Aorta (tissue), 5 donors: ENCODE measurements around the gene TMEM80. TPM values are rescaled to one million over a fixed set of nuclear protein-coding genes. Genes with fewer than 3 reads are reported as not detected.
"Not testable (repeated sequence)": the region's sequence is repeated elsewhere in the genome, so short reads cannot be mapped to it uniquely, and the experiment has no call there.

Source experiments
- ATAC-seq: fragments of 200-7000 bp; cut with Tn5 transposase; one replicate; pipeline ENCODE4 v1.9.1; 2022; ENCODE audit warnings: moderate library complexity; ENCODE audit not compliant: low FRiP score
- DNase-seq, 2 donors: peaks; one replicate each; pipeline ENCODE4 v3.0.0-alpha.2; 2020
- H3K27ac ChIP-seq, 2 donors: one replicate each; pipeline ENCODE4 v1.5.1; 2013; ENCODE audit warnings: low read length in 2 of 2, mild to moderate bottlenecking in 2 of 2, moderate library complexity in 2 of 2, control low read depth in 1 of 2, inconsistent platforms in 1 of 2, low read depth in 1 of 2
- H3K27me3 ChIP-seq, 2 donors: one replicate each; pipeline ENCODE4 v1.6.1; 2013; ENCODE audit warnings: control low read depth in 1 of 2, low read length in 1 of 2, mild to moderate bottlenecking in 1 of 2, moderate library complexity in 1 of 2; ENCODE audit not compliant: insufficient read depth in 2 of 2, control insufficient read depth in 1 of 2
- H3K36me3 ChIP-seq, 2 donors: one replicate each; pipeline ENCODE4 v1.6.1; 2013; ENCODE audit warnings: control low read depth in 1 of 2, low read length in 1 of 2, mild to moderate bottlenecking in 1 of 2; ENCODE audit not compliant: insufficient read depth in 2 of 2, control insufficient read depth in 1 of 2
- H3K4me1 ChIP-seq, 2 donors: one replicate each; pipeline ENCODE4 v1.6.1; 2013; ENCODE audit warnings: low read length in 2 of 2, control low read depth in 1 of 2, mild to moderate bottlenecking in 1 of 2, moderate library complexity in 1 of 2; ENCODE audit not compliant: insufficient read depth in 2 of 2, control insufficient read depth in 1 of 2
- H3K4me3 ChIP-seq, 2 donors: one replicate each; pipeline ENCODE4 v1.5.1; 2013; ENCODE audit warnings: low read length in 2 of 2, control low read depth in 1 of 2, mild to moderate bottlenecking in 1 of 2
- H3K9me3 ChIP-seq: one replicate; pipeline ENCODE4 v1.6.1; 2013; ENCODE audit warnings: mild to moderate bottlenecking, low read length; ENCODE audit not compliant: control insufficient read depth
- WGBS, 2 donors: extraction: QIAGEN DNeasy Blood & Tissue Kit; methylation state at CpG; one replicate each; pipeline ENCODE4 v1.1.7; 2013; 5-methylcytosine and 5-hydroxymethylcytosine counted together
- intact Hi-C, 2 donors: fragments of 100-400 bp; cut with DNase I; formaldehyde crosslinking; loops; one replicate each; pipeline versions ENCODE4 v1.14.2 to v1.15.0; 2022
- polyA plus RNA-seq, 2 donors: library from polyadenylated mRNA; stranded (reverse); fragments of 200-250 nt; gene quantifications; one replicate each; pipeline ENCODE4 v1.2.3, GENCODE V29; 2013
- total RNA-seq, 2 donors: library from RNA; stranded (reverse); fragmentation: NEBNext Ultra II Directional; extraction: Animal tissue kit (Norgen Biotek cat#: 25700); gene quantifications; one replicate each; pipeline ENCODE4 v1.2.1, GENCODE V29; 2021
- donor health status: healthy with polysubstance abuse.
- donor health status: Bipolar disorder and iron deficiency.
- donor health status: DM: no; HTN: no; CAD: no.
- donor health status: DM: no; HTN: no; CAD: no.
- donor health status: DM: yes; HTN: yes; CAD: no.

Gene TMEM80
- total and polyA plus RNA-seq, 4 donors = 8.4 to 31.2 (median 19.3) TPM

DNA sequence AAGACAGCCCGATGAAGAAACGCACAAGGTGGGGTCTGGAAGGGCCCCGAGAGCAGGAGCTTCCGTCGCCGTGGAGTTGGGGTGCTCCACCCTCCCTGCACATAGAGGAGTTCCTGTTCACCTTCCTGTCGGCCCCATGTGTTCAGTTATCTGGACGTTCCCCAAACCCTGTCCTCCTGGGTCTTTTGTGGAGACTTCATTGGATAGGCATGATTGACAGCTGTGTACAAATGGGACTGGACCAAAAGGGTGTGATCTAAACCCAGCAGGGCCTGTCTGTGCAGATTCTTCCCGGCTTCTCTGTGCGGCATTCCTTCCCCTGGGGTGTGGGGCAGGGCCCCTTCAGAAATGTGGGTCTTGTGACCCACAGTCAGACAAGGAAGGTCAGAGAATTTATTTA is 42.3 kb downstream of the TMEM80 start:
- not testable (repeated sequence) for H3K4me3 ChIP-seq, H3K4me1 ChIP-seq

DNA sequence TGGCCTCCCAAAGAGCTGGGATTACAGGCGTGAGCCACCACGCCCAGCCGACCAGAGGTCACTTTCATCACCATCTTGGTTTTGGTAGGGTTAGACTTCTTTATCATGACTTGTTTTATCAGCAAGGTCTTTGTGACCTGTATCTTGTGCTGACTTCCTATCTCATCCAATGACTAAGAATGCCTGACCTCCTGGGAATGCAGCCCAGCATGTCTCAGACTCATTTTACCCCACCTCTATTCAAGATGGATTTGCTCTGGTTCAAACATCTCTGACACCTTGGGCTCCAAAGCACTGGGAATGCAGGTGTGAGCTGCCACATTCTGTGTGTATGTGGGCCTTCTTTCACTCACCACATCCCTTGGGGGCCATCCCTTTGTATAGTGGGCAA is 46.5 kb downstream of the TMEM80 start:
- H3K27me3 ChIP-seq = no peaks in the 10 kb centered on the region
- no peaks in the 10 kb centered on the region for H3K9me3 ChIP-seq
- H3K27ac ChIP-seq = no peak overlapping the region
- no peak overlapping the region for H3K4me3 ChIP-seq
- intact Hi-C loops = no loop called here
- H3K36me3 ChIP-seq = no peaks in the 10 kb centered on the region
- ATAC-seq (no peak), DNase-seq (no peak)
- H3K4me1 ChIP-seq = no peaks in the 10 kb centered on the region
- 93 to 100% methylated on average over 3 of the region's 3 CpGs for WGBS, 2 donors

More for the DNA sequence above, 42.3 kb downstream of the TMEM80 start:
- intact Hi-C loops, ATAC-seq, H3K27me3 ChIP-seq, DNase-seq, H3K9me3 ChIP-seq, H3K36me3 ChIP-seq, H3K27ac ChIP-seq: not testable (repeated sequence)
- WGBS, 2 donors = 64 to 77% methylated on average over 10 of the region's 10 CpGs

DNA sequence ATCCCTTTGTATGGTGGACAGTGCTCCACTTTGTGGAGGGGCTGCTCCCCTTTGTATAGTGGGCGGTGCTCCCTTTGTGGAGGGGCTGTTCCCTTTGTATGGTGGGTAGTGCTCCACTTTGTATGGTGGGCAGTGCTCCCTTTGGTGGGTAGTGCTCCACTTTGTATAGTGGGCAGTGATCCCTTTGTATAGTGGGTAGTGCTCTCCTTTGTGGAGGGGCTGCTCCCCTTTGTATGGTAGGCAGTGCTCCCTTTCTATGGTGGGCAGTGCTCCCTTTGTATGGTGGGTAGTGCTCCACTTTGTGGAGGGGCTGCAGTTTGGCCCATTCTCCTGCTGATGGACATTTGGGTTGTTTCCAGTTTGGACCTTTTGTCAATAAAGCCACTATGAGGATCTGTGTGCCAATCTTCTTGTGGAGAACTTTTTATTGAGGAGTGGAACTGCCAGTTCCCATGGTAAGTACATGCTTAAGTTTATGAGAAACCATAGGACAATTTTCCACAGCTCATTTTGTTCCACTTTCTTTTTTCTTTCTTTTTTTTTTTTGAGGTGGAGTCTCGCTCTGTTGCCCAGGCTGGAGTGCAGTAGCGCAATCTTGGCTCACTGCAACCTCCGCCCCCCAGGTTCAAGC is 47.1 kb downstream of the TMEM80 start:
- H3K27ac ChIP-seq = no peak overlapping the region
- no peak for ATAC-seq
- no peaks in the 10 kb centered on the region for H3K4me1 ChIP-seq
- H3K36me3 ChIP-seq = no peaks in the 10 kb centered on the region
- no peaks in the 10 kb centered on the region for H3K9me3 ChIP-seq
- 90 to 99% methylated on average over 4 of the region's 4 CpGs for WGBS, 2 donors
- intact Hi-C loops = no loop called here
- H3K27me3 ChIP-seq = no peaks in the 10 kb centered on the region
- no peak for DNase-seq
- no peak overlapping the region for H3K4me3 ChIP-seq

DNA sequence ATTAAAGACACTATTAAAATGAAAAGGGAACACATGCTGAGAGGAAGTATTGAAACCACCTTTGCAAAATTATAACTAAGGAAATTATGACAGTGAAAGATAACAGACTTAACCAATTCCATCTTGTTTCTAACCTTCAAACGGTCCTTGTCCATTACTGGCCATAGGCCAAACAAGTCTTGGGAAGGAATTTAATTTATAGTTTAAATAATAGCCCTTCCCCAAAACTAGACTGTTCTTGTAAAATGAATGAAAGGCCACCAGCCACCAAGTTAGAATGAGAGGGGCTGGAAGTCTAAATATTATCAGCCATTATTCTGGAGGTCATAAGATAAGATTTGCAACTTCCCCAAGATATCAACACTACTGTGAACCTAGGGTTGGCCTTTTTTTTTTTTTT is 49.8 kb downstream of the TMEM80 start:
- Histone ChIP-seq H3K9me3 (no peaks in the 10 kb centered on the region), H3K27ac (no peak overlapping the region), H3K27me3 (no peaks in the 10 kb centered on the region), H3K36me3 (no peaks in the 10 kb centered on the region), H3K4me3 (no peak overlapping the region), H3K4me1 (peaks cover 0 to 4% of the 10 kb centered on the region in 2 donors)
- WGBS, 2 donors = 51 to 60% methylated on average over 1 of the region's 1 CpG
- DNase-seq (no peak), ATAC-seq (no peak)
- intact Hi-C loops = no loop called here

GRCh38 chr11:746289-747157 is 50.9 kb downstream of the TMEM80 start:
- intact Hi-C loops = no loop called here
- Histone ChIP-seq H3K9me3 (no peaks in the 10 kb centered on the region), H3K27ac (peak overlapping the region in 1 of 2 donors; percentile 25), H3K36me3 (no peaks in the 10 kb centered on the region), H3K4me1 (peaks cover 0 to 4% of the 10 kb centered on the region in 2 donors), H3K27me3 (no peaks in the 10 kb centered on the region), H3K4me3 (peak overlapping the region; percentile 58 to 67)
- WGBS, 2 donors = 24 to 26% methylated on average over 45 to 46 of the region's 46 CpGs
- DNase-seq (peak in 1 of 2 donors; percentile 58), ATAC-seq (peak; percentile 69)

DNA sequence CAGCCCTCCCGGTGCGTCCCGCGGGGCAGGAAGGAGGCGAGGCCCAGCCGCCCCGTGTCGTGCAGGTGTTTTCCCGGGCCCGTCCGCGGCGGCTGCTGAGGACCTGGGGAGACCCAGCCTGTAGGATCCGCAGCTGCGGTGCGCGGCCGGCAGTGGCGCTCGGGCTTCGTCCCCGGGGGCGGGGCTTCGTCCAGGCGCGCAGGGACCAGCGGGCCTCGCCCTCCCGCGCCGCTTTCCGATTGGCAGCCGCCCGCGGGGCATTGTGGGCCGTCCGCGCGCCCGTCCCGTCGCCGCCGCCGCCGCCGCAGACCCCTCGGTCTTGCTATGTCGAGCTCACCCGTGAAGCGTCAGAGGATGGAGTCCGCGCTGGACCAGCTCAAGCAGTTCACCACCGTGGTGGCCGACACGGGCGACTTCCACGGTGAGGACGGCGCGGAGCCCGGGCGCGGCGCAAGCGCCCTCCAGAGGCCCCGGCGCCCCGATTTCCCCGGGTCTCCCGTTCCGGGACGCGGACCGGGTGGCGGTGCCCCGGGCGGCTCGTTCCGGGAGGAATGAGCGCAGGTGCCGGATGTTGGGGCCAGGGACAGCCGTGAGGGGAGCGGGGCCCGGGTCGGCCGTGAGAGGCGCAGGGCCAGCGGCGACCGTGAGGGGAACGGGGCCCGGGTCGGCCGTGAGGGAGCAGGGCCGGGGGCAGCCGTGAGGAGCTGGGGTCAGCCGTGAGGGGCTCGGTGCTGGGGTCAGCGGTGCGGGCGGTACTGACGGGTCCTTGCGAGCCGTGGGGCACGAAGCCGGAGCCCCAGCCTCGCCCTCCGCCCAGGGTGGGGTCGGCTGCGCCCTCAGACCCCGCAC is 51.8 kb downstream of the TMEM80 start, which contains the start of gene TALDO1:
Gene TALDO1 (plus strand): TSS at position 307 of the 849 bp plus-strand sequence. CDS start 18 bp downstream, at position 325.
- Histone ChIP-seq H3K36me3 (no peaks in the 10 kb centered on the region), H3K27me3 (no peaks in the 10 kb centered on the region), H3K27ac (peak within 1 kb of the TSS in 1 of 2 donors; percentile 46), H3K9me3 (no peaks in the 10 kb centered on the region), H3K4me1 (peaks cover 0 to 4% of the 10 kb centered on the region in 2 donors), H3K4me3 (peak within 1 kb of the TSS; percentile 67 to 82)
- ATAC-seq (peak; percentile 96), DNase-seq (peak; percentile 94 to 98)
- WGBS, 2 donors = 0 to 1% methylated on average over 58 to 112 of the region's 112 CpGs
- intact Hi-C loops = no loop called here

DNA sequence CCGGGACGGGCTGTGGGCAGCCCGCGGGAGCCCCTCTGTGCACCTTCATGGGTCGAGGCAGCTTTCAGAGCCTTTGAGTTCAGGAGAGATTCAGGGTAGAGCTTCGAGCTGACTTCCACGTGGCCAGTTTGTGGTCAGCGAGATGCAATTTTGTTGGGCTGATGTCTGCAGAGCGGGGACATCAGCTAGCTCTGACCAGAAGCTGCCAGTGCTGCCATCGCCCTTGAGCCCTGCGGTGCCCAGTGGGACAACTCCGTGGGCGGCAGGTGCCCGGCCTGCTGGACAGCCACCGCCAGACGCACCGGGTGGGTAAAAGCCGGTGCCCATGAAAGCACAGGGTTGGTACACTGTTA is 52.4 kb downstream of the TMEM80 start:
- H3K4me1 ChIP-seq = peaks cover 0 to 4% of the 10 kb centered on the region in 2 donors
- WGBS, 2 donors = 3% methylated on average over 18 of the region's 18 CpGs
- no peaks in the 10 kb centered on the region for H3K9me3 ChIP-seq
- peak; percentile 9 for ATAC-seq
- peak overlapping the region in 1 of 2 donors; percentile 46 for H3K27ac ChIP-seq
- H3K36me3 ChIP-seq = no peaks in the 10 kb centered on the region
- intact Hi-C loops = no loop called here
- H3K27me3 ChIP-seq = no peaks in the 10 kb centered on the region
- peak overlapping the region; percentile 57 to 82 for H3K4me3 ChIP-seq
- peak in 1 of 2 donors; percentile 60 for DNase-seq

- intact Hi-C loops = no loop called here
- Histone ChIP-seq H3K36me3 (no peaks in the 10 kb centered on the region), H3K4me1 (peaks cover 0 to 4% of the 10 kb centered on the region in 2 donors), H3K27me3 (no peaks in the 10 kb centered on the region), H3K27ac (no peak overlapping the region), H3K4me3 (no peak overlapping the region), H3K9me3 (no peaks in the 10 kb centered on the region)
- whole genome bisulfite sequencing, 2 donors = 52 to 68% methylated on average over 2 of the region's 2 CpGs
- DNase-seq (no peak), ATAC-seq (no peak)
These were observed 54.1 kb downstream of the TMEM80 start for GRCh38 chr11:749731-750130.
